ENCODE measurements around the gene ZNF549. TPM values are rescaled to one million over a fixed set of nuclear protein-coding genes. Genes with fewer than 3 reads are reported as not detected.
A peak's percentile ranks its signal among the peaks of the same experiment; 100 is the strongest.

Gene ZNF549
- total and polyA plus RNA-seq, 10 of the 15 experiments (the other 5 are each of a cell fraction or from before 2014, with no cell fraction given): 0.73 to 4.0 (median 2.3) TPM

DNA sequence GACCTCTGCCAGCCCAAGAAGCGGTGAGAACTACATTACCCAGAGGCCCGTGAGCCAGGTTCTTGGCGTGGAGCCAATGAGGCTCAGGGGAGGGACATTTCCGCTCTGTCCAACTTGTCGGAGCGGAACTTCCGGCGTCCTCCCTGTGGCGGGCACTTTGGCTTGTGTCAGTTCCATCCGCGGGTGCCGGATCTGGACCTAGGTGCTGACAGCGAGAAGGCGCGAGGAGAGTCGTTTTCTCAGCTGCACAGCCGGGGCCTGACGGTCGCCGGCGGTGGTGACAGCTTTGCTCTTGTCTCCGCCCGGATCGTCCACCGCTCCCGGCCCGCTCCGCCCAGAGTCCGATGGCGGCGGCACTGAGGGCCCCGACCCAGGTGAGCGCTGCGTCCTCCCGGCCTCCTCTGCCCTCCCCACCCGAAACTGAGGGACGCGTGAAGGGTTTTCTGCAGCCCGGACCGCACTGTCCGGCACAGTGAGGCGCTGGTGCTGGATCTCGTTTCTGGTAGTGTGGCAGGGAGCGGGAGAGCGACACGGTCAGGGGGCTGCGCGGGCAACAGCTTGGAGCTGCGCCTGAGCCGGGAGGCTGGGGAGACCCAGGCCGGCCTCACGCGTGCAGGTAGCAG, 72.7 kb downstream of the ZNF549 start, which contains the start of gene ZNF530 (continued):
- TF ChIP-seq, protein P1, sequence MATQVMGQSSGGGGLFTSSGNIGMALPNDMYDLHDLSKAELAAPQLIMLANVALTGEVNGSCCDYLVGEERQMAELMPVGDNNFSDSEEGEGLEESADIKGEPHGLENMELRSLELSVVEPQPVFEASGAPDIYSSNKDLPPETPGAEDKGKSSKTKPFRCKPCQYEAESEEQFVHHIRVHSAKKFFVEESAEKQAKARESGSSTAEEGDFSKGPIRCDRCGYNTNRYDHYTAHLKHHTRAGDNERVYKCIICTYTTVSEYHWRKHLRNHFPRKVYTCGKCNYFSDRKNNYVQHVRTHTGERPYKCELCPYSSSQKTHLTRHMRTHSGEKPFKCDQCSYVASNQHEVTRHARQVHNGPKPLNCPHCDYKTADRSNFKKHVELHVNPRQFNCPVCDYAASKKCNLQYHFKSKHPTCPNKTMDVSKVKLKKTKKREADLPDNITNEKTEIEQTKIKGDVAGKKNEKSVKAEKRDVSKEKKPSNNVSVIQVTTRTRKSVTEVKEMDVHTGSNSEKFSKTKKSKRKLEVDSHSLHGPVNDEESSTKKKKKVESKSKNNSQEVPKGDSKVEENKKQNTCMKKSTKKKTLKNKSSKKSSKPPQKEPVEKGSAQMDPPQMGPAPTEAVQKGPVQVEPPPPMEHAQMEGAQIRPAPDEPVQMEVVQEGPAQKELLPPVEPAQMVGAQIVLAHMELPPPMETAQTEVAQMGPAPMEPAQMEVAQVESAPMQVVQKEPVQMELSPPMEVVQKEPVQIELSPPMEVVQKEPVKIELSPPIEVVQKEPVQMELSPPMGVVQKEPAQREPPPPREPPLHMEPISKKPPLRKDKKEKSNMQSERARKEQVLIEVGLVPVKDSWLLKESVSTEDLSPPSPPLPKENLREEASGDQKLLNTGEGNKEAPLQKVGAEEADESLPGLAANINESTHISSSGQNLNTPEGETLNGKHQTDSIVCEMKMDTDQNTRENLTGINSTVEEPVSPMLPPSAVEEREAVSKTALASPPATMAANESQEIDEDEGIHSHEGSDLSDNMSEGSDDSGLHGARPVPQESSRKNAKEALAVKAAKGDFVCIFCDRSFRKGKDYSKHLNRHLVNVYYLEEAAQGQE (IDR thresholded peaks at IDR 0.05; ENCODE audit: low read depth, low read length): no peak
- TF ChIP-seq, protein P2, sequence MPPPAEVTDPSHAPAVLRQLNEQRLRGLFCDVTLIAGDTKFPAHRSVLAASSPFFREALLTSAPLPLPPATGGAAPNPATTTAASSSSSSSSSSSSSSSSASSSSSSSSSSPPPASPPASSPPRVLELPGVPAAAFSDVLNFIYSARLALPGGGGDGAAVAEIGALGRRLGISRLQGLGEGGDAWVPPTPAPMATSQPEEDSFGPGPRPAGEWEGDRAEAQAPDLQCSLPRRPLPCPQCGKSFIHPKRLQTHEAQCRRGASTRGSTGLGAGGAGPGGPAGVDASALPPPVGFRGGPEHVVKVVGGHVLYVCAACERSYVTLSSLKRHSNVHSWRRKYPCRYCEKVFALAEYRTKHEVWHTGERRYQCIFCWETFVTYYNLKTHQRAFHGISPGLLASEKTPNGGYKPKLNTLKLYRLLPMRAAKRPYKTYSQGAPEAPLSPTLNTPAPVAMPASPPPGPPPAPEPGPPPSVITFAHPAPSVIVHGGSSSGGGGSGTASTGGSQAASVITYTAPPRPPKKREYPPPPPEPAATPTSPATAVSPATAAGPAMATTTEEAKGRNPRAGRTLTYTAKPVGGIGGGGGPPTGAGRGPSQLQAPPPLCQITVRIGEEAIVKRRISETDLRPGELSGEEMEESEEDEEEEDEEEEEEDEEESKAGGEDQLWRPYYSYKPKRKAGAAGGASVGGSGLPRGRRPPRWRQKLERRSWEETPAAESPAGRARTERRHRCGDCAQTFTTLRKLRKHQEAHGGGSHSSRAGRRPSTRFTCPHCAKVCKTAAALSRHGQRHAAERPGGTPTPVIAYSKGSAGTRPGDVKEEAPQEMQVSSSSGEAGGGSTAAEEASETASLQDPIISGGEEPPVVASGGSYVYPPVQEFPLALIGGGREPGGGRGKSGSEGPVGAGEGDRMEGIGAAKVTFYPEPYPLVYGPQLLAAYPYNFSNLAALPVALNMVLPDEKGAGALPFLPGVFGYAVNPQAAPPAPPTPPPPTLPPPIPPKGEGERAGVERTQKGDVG (CRISPR knock-in tag; IDR thresholded peaks at IDR 0.05): no peak
- TF ChIP-seq CREM (IDR thresholded peaks at IDR 0.05; ENCODE audit: low read depth) (peak; percentile 77; the same call in 1 of the 2 replicates), BACH1 (IDR thresholded peaks at IDR 0.05; ENCODE audit: borderline replicate concordance) (no peak), RAD21 (IDR thresholded peaks at IDR 0.05; ENCODE audit: insufficient read depth, low read depth, low read length) (no peak), SUPT20H (IDR thresholded peaks at IDR 0.05; ENCODE audit: borderline replicate concordance, control insufficient read depth, low read depth, low read length) (no peak), RELA (IDR thresholded peaks at IDR 0.05; ENCODE audit: borderline replicate concordance, partially characterized antibody) (peak; percentile 52), SIX5 (IDR thresholded peaks at IDR 0.05; ENCODE audit: low read depth, low read length, severe bottlenecking) (peak; percentile 92), ETV6 (conservative IDR thresholded peaks at IDR 0.05 in 1 of 2, IDR thresholded peaks at IDR 0.05 in 1 of 2; ENCODE audit: borderline replicate concordance in 1 of 2, low read depth in 1 of 2) (no peak), RUNX3 (IDR thresholded peaks at IDR 0.05; ENCODE audit: low read length) (0 out of 2 replicates have a peak, but pooled peaks have one; percentile 32), NFYA (IDR thresholded peaks at IDR 0.05; ENCODE audit: borderline replicate concordance, low read depth, low read length) (no peak), HDGF (IDR thresholded peaks at IDR 0.05) (no peak), RBBP5 (conservative IDR thresholded peaks at IDR 0.05) (no peak)
- TF ChIP-seq, protein P3, sequence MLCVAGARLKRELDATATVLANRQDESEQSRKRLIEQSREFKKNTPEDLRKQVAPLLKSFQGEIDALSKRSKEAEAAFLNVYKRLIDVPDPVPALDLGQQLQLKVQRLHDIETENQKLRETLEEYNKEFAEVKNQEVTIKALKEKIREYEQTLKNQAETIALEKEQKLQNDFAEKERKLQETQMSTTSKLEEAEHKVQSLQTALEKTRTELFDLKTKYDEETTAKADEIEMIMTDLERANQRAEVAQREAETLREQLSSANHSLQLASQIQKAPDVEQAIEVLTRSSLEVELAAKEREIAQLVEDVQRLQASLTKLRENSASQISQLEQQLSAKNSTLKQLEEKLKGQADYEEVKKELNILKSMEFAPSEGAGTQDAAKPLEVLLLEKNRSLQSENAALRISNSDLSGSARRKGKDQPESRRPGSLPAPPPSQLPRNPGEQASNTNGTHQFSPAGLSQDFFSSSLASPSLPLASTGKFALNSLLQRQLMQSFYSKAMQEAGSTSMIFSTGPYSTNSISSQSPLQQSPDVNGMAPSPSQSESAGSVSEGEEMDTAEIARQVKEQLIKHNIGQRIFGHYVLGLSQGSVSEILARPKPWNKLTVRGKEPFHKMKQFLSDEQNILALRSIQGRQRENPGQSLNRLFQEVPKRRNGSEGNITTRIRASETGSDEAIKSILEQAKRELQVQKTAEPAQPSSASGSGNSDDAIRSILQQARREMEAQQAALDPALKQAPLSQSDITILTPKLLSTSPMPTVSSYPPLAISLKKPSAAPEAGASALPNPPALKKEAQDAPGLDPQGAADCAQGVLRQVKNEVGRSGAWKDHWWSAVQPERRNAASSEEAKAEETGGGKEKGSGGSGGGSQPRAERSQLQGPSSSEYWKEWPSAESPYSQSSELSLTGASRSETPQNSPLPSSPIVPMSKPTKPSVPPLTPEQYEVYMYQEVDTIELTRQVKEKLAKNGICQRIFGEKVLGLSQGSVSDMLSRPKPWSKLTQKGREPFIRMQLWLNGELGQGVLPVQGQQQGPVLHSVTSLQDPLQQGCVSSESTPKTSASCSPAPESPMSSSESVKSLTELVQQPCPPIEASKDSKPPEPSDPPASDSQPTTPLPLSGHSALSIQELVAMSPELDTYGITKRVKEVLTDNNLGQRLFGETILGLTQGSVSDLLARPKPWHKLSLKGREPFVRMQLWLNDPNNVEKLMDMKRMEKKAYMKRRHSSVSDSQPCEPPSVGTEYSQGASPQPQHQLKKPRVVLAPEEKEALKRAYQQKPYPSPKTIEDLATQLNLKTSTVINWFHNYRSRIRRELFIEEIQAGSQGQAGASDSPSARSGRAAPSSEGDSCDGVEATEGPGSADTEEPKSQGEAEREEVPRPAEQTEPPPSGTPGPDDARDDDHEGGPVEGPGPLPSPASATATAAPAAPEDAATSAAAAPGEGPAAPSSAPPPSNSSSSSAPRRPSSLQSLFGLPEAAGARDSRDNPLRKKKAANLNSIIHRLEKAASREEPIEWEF (IDR thresholded peaks at IDR 0.05; ENCODE audit: insufficient replicate concordance, low read depth, low read length): no peak
- TF ChIP-seq, protein P4, sequence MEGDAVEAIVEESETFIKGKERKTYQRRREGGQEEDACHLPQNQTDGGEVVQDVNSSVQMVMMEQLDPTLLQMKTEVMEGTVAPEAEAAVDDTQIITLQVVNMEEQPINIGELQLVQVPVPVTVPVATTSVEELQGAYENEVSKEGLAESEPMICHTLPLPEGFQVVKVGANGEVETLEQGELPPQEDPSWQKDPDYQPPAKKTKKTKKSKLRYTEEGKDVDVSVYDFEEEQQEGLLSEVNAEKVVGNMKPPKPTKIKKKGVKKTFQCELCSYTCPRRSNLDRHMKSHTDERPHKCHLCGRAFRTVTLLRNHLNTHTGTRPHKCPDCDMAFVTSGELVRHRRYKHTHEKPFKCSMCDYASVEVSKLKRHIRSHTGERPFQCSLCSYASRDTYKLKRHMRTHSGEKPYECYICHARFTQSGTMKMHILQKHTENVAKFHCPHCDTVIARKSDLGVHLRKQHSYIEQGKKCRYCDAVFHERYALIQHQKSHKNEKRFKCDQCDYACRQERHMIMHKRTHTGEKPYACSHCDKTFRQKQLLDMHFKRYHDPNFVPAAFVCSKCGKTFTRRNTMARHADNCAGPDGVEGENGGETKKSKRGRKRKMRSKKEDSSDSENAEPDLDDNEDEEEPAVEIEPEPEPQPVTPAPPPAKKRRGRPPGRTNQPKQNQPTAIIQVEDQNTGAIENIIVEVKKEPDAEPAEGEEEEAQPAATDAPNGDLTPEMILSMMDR (IDR thresholded peaks at IDR 0.05 in 2 of 3, conservative IDR thresholded peaks at IDR 0.05 in 1 of 3; ENCODE audit: control insufficient read depth in 2 of 3, extremely low read depth in 1 of 3, insufficient read depth in 1 of 3, low read depth in 3 of 3, low read length in 3 of 3): no peak

All from GM12878 (cell line).